Esophagus squamous epithelium (tissue), 4 donors: ENCODE measurements around the gene DYNC1LI1.

ENCODE experiments used
- POLR2A ChIP-seq, 4 donors: fragments of 450-650 bp; IDR thresholded peaks; one replicate each; pipeline ENCODE4 v1.6.1; 2017; ENCODE audit warnings: antibody characterized with exemption in 4 of 4, mild to moderate bottlenecking in 4 of 4, moderate library complexity in 3 of 4
- TF ChIP-seq, protein P1 (sequence below), 6 experiments: fragments of 450-650 bp in 4 of 6; fragments of 200-600 bp in 2 of 6; sonication (generic) in 2 of 6; IDR thresholded peaks; one replicate each; pipeline ENCODE4 v1.5.1; 2016 to 2019; ENCODE audit warnings: antibody characterized with exemption in 6 of 6, mild to moderate bottlenecking in 4 of 6, moderate library complexity in 4 of 6

DNA sequence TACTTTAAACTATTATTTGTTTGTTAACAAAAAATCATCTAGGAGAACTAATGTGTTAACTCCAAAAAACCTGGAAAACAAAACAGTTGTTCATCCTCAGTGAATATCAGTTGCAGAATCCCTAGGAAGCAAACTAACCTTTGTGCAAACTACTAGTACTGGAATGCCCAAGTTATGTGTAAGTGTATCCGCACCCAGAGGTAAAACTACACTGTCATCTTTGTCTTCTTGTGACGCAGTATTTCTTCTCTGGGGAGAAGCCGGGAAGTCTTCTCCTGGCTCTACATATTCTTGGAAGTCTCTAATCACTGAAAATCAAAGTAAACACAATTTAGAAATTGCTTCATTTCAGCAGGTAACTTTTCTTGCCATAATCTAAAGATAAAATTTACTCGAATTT lies 29.8 kb downstream of the DYNC1LI1 start:
- TF ChIP-seq, protein P1, sequence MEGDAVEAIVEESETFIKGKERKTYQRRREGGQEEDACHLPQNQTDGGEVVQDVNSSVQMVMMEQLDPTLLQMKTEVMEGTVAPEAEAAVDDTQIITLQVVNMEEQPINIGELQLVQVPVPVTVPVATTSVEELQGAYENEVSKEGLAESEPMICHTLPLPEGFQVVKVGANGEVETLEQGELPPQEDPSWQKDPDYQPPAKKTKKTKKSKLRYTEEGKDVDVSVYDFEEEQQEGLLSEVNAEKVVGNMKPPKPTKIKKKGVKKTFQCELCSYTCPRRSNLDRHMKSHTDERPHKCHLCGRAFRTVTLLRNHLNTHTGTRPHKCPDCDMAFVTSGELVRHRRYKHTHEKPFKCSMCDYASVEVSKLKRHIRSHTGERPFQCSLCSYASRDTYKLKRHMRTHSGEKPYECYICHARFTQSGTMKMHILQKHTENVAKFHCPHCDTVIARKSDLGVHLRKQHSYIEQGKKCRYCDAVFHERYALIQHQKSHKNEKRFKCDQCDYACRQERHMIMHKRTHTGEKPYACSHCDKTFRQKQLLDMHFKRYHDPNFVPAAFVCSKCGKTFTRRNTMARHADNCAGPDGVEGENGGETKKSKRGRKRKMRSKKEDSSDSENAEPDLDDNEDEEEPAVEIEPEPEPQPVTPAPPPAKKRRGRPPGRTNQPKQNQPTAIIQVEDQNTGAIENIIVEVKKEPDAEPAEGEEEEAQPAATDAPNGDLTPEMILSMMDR (IDR thresholded peaks at IDR 0.05), result no peak
- no peak for TF ChIP-seq POLR2A (IDR thresholded peaks at IDR 0.05)
